LNCaP clone FGC (cell line): ENCODE results near the gene TPSAB1.
"Not testable (repeated sequence)": the region's sequence is repeated elsewhere in the genome, so short reads cannot be mapped to it uniquely, and the experiment has no call there.

Experiments used
- DNase-seq: peaks from one replicate; pipeline ENCODE4 v3.0.0-alpha.2; 2011; ENCODE audit warnings: low read depth
- H3K4me3 ChIP-seq: 2 replicates; pipeline ENCODE4 v1.5.1; 2011; ENCODE audit warnings: mild to moderate bottlenecking, low read depth, low read length, control low read depth
- CTCF ChIP-seq: IDR thresholded peaks from 2 replicates; pipeline ENCODE4 v1.5.1; 2012; ENCODE audit warnings: mild to moderate bottlenecking; ENCODE audit not compliant: control insufficient read depth, insufficient read depth; ENCODE audit errors: extremely low read depth

The TPSAB1 gene

GRCh38 chr16:1220841-1221627 lies 19.5 kb upstream of the TPSAB1 start:
- no peak for TF ChIP-seq CTCF
- DNase-seq, result no peak
- H3K4me3 ChIP-seq, result no peak overlapping the region

- TF ChIP-seq CTCF, result no peak
- no peak for DNase-seq
- no peak overlapping the region for H3K4me3 ChIP-seq
These were observed 18.6 kb upstream of the TPSAB1 start for GRCh38 chr16:1221628-1222552.

GRCh38 chr16:1222553-1223354 lies 17.8 kb upstream of the TPSAB1 start:
- no peak overlapping the region for H3K4me3 ChIP-seq
- no peak for DNase-seq
- no peak for TF ChIP-seq CTCF

- no peak for TF ChIP-seq CTCF
- DNase-seq, result no peak
- no peak overlapping the region for H3K4me3 ChIP-seq
These were observed 16.9 kb upstream of the TPSAB1 start for GRCh38 chr16:1223355-1224214.

- TF ChIP-seq CTCF, result no peak
- no peak overlapping the region for H3K4me3 ChIP-seq
- DNase-seq, result no peak
These were observed 15.9 kb upstream of the TPSAB1 start for GRCh38 chr16:1224558-1224957.

GRCh38 chr16:1225051-1225451 lies 15.5 kb upstream of the TPSAB1 start, which contains the start of gene TPSG1:
TPSG1 (minus strand) TSS chr16:1225268; CDS start chr16:1225252, 16 bp downstream.
- no peak within 1 kb of the TSS for H3K4me3 ChIP-seq
- DNase-seq, result no peak
- TF ChIP-seq CTCF, result no peak

- not testable (repeated sequence) for H3K4me3 ChIP-seq, DNase-seq
These were observed 14.7 kb upstream of the TPSAB1 start for GRCh38 chr16:1225728-1226311.

- not testable (repeated sequence) for H3K4me3 ChIP-seq, DNase-seq
These were observed 13.8 kb upstream of the TPSAB1 start for GRCh38 chr16:1226692-1227091.

GRCh38 chr16:1228227-1228626 lies 12.3 kb upstream of the TPSAB1 start:
- not testable (repeated sequence) for H3K4me3 ChIP-seq, DNase-seq

GRCh38 chr16:1229476-1229875 lies 11.0 kb upstream of the TPSAB1 start:
- not testable (repeated sequence) for DNase-seq

More at GRCh38 chr16:1229476-1229875, 11.0 kb upstream of the TPSAB1 start:
- not testable (repeated sequence) for H3K4me3 ChIP-seq
